ENCODE data around the gene FOXC1. TPM values are rescaled to one million over a fixed set of nuclear protein-coding genes. Genes with fewer than 3 reads are reported as not detected.
A peak's percentile ranks its signal among the peaks of the same experiment; 100 is the strongest.

FOXC1 gene
- total and polyA plus RNA-seq, 2 of the 13 experiments (the other 11 are each of a cell fraction or from before 2014, with no cell fraction given) = 0.44 to 0.55 TPM

DNA sequence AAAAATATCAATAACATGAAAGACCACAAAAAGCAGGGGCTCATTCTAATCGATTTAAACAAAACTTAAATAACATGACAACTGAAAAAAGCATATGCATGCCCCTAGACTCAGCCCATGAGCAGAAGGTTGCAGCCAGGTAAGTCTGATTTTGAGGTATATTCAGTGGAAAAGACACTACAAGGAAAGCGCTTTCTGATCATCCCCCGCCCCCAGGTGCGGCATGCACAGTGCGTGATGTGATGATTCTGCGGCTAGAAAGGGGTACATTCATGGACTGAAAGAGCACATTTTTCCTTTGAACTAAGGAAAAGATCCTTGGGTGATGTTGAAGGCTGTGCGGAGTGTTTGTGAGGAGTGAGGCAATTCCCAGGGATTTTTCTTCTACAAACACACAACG is 16.9 kb upstream of the FOXC1 start:
- POLR2A ChIA-PET = no interaction called here
- intact Hi-C loops (cut with micrococcal nuclease; ENCODE audit: unreplicated experiment) = loop anchor here (10.0 kb wide), 1 partner anchor 1462 kb away; no protein-coding TSS in a partner anchor

DNA sequence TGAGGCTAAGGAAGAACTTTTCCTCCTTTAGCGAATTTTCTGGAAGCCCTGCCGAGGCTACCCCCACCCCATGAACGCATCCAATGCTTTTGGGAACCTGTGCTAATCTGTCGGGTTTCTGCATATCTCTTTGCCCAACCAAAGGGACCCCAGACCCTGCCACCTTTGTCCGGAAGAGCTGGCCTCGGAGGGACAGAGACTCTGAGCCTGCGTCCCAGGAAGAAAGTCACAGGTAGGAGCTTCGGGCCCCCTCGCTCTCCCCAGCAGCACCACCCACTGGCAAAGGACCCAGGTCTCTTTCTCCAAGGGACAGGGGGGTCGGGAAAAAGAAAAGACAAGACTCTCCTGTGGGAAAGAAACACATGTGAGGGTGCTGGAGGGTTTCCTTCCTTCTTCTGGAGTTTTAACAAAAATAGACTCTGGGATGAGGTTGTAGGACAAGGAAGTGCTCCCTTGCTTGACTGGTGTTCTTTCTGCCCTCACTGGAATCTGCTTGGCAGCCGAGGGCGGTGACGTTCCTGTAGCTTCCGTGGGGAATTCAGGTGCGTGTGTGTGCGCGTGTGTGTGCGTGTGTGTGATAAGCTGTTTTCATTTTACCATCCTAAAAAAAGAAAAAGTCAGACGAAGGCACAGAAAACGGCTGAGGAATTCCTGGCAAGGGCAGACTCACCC is 16.3 kb upstream of the FOXC1 start:
- in situ Hi-C loops (cut with HindIII; ENCODE audit: extremely low pct_ligation_motif_present, low pct_unique_long_range_greater_than_20kb) (loop anchor here (5.0 kb wide), 2 partner anchors 614 to 1039 kb away; no protein-coding TSS in a partner anchor), intact Hi-C loops (cut with micrococcal nuclease; ENCODE audit: unreplicated experiment) (loop anchor here (10.0 kb wide), 1 partner anchor 1461 kb away; no protein-coding TSS in a partner anchor)
- TF ChIP-seq, protein P1, sequence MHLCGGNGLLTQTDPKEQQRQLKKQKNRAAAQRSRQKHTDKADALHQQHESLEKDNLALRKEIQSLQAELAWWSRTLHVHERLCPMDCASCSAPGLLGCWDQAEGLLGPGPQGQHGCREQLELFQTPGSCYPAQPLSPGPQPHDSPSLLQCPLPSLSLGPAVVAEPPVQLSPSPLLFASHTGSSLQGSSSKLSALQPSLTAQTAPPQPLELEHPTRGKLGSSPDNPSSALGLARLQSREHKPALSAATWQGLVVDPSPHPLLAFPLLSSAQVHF (CRISPR knock-in tag; IDR thresholded peaks at IDR 0.05) = no peak
- TF ChIP-seq ZNF839 (CRISPR knock-in tag; IDR thresholded peaks at IDR 0.05; ENCODE audit: borderline replicate concordance) (no peak), MTF2 (CRISPR knock-in tag; IDR thresholded peaks at IDR 0.05; ENCODE audit: borderline replicate concordance) (0 out of 2 replicates have a peak, but pooled peaks have one; percentile 51), GFI1 (CRISPR knock-in tag; IDR thresholded peaks at IDR 0.05; ENCODE audit: borderline replicate concordance) (no peak), ZNF234 (CRISPR knock-in tag; conservative IDR thresholded peaks at IDR 0.05) (no peak)
- TF ChIP-seq, protein P2, sequence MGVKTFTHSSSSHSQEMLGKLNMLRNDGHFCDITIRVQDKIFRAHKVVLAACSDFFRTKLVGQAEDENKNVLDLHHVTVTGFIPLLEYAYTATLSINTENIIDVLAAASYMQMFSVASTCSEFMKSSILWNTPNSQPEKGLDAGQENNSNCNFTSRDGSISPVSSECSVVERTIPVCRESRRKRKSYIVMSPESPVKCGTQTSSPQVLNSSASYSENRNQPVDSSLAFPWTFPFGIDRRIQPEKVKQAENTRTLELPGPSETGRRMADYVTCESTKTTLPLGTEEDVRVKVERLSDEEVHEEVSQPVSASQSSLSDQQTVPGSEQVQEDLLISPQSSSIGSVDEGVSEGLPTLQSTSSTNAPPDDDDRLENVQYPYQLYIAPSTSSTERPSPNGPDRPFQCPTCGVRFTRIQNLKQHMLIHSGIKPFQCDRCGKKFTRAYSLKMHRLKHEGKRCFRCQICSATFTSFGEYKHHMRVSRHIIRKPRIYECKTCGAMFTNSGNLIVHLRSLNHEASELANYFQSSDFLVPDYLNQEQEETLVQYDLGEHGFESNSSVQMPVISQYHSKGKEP (CRISPR knock-in tag; IDR thresholded peaks at IDR 0.05) = no peak
- Histone ChIP-seq H3K4me2 (ENCODE audit: low read depth, low read length) (peak overlapping the region; percentile 47; the same call in 1 of the 2 replicates), H3K79me2 (ENCODE audit: insufficient read depth, low read length) (no peaks in the 10 kb centered on the region), H4K20me1 (ENCODE audit: insufficient read depth, low read length) (no peaks in the 10 kb centered on the region), H3K9me3 (ENCODE audit: low read length) (no peaks in the 10 kb centered on the region), H3K27me3 (ENCODE audit: control insufficient read depth in 1 of 2, insufficient read depth in 2 of 2, low read length in 2 of 2) (peaks cover 11 to 57% of the 10 kb centered on the region in 2 experiments; a peak in 4 of 5 replicates), H2AFZ (ENCODE audit: low read length) (no peak overlapping the region), H3K4me3 (replicated peaks in 1 of 3; ENCODE audit: insufficient read depth in 1 of 3, low read depth in 2 of 3, low read length in 3 of 3) (no peak overlapping the region), H3K36me3 (replicated peaks in 1 of 2; ENCODE audit: control insufficient read depth in 1 of 2, insufficient read depth in 2 of 2, low read length in 2 of 2) (no peaks in the 10 kb centered on the region), H3K27ac (ENCODE audit: extremely low read length, insufficient read depth, low read length) (no peak overlapping the region), H3K4me1 (ENCODE audit: insufficient read depth, low read length) (peaks cover 56% of the 10 kb centered on the region), H3K9ac (ENCODE audit: insufficient read depth, low read depth, low read length) (no peak overlapping the region)
- FAIRE-seq (no peak), DNase-seq (ENCODE audit: low spot score) (no peak), ATAC-seq (no peak)
- 49% methylated on average over 20 of the region's 20 CpGs for WGBS (ENCODE audit: low lambda C conversion rate)
- ChIA-PET CTCF (ENCODE audit: low intra/inter-chr PET ratio, low total read pairs) (no interaction called here), POLR2A (no interaction called here)
- BruUV-seq (replicated peaks) = no TSS peak

More for the DNA sequence above, 16.9 kb upstream of the FOXC1 start:
- peaks cover 11 to 51% of the 10 kb centered on the region in 2 experiments; a peak in 4 of 5 replicates for H3K27me3 ChIP-seq (ENCODE audit: control insufficient read depth in 1 of 2, insufficient read depth in 2 of 2, low read length in 2 of 2)
- H3K79me2 ChIP-seq (ENCODE audit: insufficient read depth, low read length) = no peaks in the 10 kb centered on the region
- 74% methylated on average over 8 of the region's 8 CpGs for WGBS (ENCODE audit: low lambda C conversion rate)
- TF ChIP-seq EED (CRISPR knock-in tag; IDR thresholded peaks at IDR 0.05) (no peak), SPEN (CRISPR knock-in tag; IDR thresholded peaks at IDR 0.05; ENCODE audit: low read depth) (no peak)
- TF ChIP-seq, protein P3, sequence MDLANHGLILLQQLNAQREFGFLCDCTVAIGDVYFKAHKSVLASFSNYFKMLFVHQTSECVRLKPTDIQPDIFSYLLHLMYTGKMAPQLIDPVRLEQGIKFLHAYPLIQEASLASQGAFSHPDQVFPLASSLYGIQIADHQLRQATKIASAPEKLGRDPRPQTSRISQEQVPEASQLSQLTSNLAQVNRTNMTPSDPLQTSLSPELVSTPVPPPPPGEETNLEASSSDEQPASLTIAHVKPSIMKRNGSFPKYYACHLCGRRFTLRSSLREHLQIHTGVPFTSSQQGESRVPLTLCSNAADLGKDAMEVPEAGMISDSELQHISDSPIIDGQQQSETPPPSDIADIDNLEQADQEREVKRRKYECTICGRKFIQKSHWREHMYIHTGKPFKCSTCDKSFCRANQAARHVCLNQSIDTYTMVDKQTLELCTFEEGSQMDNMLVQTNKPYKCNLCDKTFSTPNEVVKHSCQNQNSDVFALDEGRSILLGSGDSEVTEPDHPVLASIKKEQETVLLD (CRISPR knock-in tag; IDR thresholded peaks at IDR 0.05; ENCODE audit: low read depth) = no peak
- in situ Hi-C loops (cut with HindIII; ENCODE audit: extremely low pct_ligation_motif_present, low pct_unique_long_range_greater_than_20kb) = loop anchor here (5.0 kb wide), 2 partner anchors 614 to 1039 kb away; no protein-coding TSS in a partner anchor
- ATAC-seq (no peak), FAIRE-seq (no peak), DNase-seq (ENCODE audit: low spot score) (no peak)
- no peak overlapping the region for H3K27ac ChIP-seq (ENCODE audit: extremely low read length, insufficient read depth, low read length)
- no TSS peak for BruUV-seq (replicated peaks)
- H2AFZ ChIP-seq (ENCODE audit: low read length) = no peak overlapping the region
- no peaks in the 10 kb centered on the region for H3K9me3 ChIP-seq (ENCODE audit: low read length)
- H3K4me3 ChIP-seq (replicated peaks in 1 of 3; ENCODE audit: insufficient read depth in 1 of 3, low read depth in 2 of 3, low read length in 3 of 3) = no peak overlapping the region
- CTCF ChIA-PET (ENCODE audit: low intra/inter-chr PET ratio, low total read pairs) = no interaction called here
- H4K20me1 ChIP-seq (ENCODE audit: insufficient read depth, low read length) = no peaks in the 10 kb centered on the region
- H3K4me1 ChIP-seq (ENCODE audit: insufficient read depth, low read length) = peaks cover 51% of the 10 kb centered on the region
- H3K36me3 ChIP-seq (replicated peaks in 1 of 2; ENCODE audit: control insufficient read depth in 1 of 2, insufficient read depth in 2 of 2, low read length in 2 of 2) = no peaks in the 10 kb centered on the region
- no peak overlapping the region for H3K4me2 ChIP-seq (ENCODE audit: low read depth, low read length)
- H3K9ac ChIP-seq (ENCODE audit: insufficient read depth, low read depth, low read length) = no peak overlapping the region

Measured in HepG2 (cell line).